K562 (cell line): Measurements from ENCODE around the gene ELK4. TPM values are rescaled to one million over a fixed set of nuclear protein-coding genes. Genes with fewer than 3 reads are reported as not detected.

ENCODE experiments used
- MIER1 ChIP-seq: fragments of 450-650 bp; IDR thresholded peaks from 2 replicates; pipeline ENCODE4 v1.6.1; 2016; ENCODE audit warnings: antibody characterized with exemption, mild to moderate bottlenecking, low read depth
- ZNF431 ChIP-seq: sonication (generic); formaldehyde crosslinking; IDR thresholded peaks from 2 replicates; pipeline ENCODE4 v1.8.0; 2022; ENCODE audit warnings: mild to moderate bottlenecking, missing genetic modification reagents
- polyA plus RNA-seq, 8 experiments: library from polyadenylated mRNA; depleted of rRNA in 4 of 8; stranded (reverse) in 5 of 8; unstranded in 3 of 8; fragments of >200 nt; fragmentation: Nextera tagmentation in 2 of 8; fragmentation: Illumina TruSeq in 1 of 8; extraction: Ambion mirVana in 2 of 8; extraction: Trizol in 1 of 8; gene quantifications; 2 replicates each; pipeline versions ENCODE4 v1.2.1 to v1.2.3, GENCODE V29; 2011 to 2014; ENCODE audit warnings: inconsistent platforms in 1 of 8, missing spikeins in 1 of 8
- total RNA-seq, 7 experiments: library from RNA; depleted of rRNA in 6 of 7; stranded (reverse); fragments of >200 nt in 6 of 7; fragmentation: Illumina TruSeq in 2 of 7; extraction: Trizol in 2 of 7; gene quantifications; 2 replicates each; pipeline versions ENCODE4 v1.2.1 to v1.2.3, GENCODE V29; 2011 to 2021; ENCODE audit warnings: low replicate concordance in 1 of 7
- TF ChIP-seq, protein P1 (sequence below): fragments of 450-650 bp; IDR thresholded peaks from 2 replicates; pipeline ENCODE4 v1.6.1; 2018; ENCODE audit warnings: mild to moderate bottlenecking, low read depth; ENCODE audit not compliant: partially characterized antibody
- TF ChIP-seq, protein P2 (sequence below): fragments of 250-450 bp; sonication (Bioruptor Pico); IDR thresholded peaks from 2 replicates; pipeline ENCODE4 v1.5.0; 2021; ENCODE audit warnings: mild to moderate bottlenecking, moderate library complexity

The ELK4 gene
- total and polyA plus RNA-seq, 9 of the 15 experiments (the other 6 are each of a cell fraction or from before 2014, with no cell fraction given), result 2.0 to 21.7 (median 9.2) TPM

DNA sequence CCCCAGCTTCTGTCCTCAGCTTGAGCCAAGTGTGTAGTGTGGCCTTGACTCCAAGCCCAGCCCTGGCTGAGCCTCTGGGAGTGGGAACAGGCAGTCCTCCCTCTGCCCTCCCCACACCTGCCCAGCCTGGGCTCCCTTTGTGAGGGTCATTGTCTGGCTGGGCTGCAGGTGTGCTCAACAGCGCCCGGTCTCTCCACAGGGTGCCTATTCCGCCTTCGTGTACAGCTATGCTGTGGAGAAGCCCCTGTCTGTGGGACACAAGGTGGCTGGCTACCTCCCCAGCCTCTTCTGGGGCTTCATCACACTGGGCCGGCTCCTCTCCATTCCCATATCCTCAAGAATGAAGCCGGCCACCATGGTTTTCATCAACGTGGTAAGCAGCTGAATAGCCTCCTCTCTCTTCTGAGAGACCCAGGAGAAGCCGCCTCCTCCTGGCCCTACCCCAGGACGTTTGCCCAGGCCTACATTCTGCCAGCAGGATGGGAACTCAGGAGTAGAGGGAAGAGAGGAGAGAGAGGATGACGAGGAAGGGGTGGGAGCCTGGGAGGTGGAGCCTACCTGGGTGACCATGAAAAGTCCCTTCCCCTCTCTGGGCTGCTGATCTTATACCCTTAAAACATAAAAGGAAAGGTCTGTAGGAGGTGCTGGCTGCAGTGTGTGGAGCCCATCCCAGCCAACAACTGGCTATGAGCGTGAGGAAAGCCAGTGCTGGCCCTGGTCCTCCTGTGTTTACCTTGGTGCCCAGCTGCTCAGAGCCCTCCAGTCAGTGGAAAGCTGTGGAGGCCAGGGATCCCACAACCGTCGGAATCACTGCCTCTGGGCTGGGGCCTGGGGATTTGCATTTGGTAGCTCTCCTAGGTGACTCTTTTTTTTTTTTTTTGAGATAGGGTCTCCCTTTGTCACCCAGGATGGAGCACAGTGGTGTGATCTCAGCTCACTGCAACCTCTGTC is 45.7 kb downstream of the ELK4 start (continued):
- TF ChIP-seq, protein P1, sequence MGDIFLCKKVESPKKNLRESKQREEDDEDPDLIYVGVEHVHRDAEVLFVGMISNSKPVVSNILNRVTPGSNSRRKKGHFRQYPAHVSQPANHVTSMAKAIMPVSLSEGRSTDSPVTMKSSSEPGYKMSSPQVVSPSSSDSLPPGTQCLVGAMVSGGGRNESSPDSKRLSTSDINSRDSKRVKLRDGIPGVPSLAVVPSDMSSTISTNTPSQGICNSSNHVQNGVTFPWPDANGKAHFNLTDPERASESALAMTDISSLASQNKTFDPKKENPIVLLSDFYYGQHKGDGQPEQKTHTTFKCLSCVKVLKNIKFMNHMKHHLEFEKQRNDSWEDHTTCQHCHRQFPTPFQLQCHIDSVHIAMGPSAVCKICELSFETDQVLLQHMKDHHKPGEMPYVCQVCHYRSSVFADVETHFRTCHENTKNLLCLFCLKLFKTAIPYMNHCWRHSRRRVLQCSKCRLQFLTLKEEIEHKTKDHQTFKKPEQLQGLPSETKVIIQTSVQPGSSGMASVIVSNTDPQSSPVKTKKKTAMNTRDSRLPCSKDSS, result no peak
- TF ChIP-seq ZNF431 (no peak), MIER1 (no peak)
- TF ChIP-seq, protein P2, sequence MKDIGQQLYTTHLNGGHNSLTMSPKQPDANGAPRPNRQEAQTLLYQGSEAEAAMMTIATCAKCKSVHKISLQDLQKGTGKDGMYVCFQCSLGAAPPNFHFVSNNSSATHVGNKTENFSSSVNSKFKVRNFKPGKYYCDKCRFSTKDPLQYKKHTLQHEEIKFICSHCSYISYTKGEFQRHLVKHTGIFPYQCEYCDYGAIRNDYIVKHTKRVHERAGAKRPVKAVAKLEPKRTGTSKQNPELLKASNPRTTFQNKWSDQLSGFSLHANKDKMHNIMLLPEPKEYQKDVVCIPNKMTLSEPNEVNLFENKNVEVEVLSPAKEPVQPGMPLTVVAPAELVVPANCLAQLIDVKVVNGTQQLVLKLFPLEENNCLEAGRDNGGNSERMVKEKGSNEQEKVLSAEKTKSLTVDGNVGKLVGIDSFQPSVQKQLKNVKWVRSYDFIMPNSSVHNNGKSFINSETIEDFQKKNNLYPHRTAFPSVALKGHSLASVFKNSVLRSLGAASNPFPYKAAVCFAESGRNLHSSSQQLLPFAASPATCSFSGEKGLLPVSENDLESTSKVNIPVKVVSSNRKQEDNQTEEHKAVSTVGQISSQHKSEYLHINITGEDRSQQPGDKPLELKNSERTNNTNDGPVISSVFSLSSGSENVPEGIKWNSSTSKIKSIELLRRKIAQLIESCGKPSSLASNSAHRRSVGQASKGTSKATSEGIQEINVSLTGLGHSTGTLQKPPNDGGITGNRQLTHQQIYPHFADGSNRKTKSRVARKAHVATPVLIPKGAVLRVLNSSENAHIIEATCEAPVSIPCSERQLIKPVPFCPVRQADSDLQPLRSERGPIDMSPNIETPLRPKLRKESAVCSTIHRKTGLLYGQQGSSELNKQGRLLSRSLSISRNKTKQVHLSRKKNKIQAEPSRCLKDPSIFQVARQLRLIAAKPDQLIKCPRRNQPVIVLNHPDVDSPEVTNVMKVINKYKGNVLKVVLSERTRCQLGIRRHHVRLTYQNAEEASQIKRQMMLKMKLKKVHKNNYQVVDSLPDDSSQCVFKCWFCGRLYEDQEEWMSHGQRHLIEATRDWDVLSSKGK, result no peak
